A549 (cell line): ENCODE data around the gene DGKD.

Experiments used
- CBX8 ChIP-seq: fragments of 200-600 bp; sonication (generic); IDR thresholded peaks from 2 replicates; pipeline ENCODE4 v1.6.1; 2016
- CHD4 ChIP-seq: fragments of 200-600 bp; sonication (generic); IDR thresholded peaks from 2 replicates; pipeline ENCODE4 v1.6.1; 2016; ENCODE audit warnings: antibody characterized with exemption, mild to moderate bottlenecking, borderline replicate concordance
- FOSL2 ChIP-seq, 2 experiments: fragments of 450-650 bp in 1 of 2; fragments of >200 bp in 1 of 2; sonication (Bioruptor Twin) in 1 of 2; formaldehyde crosslinking; IDR thresholded peaks; 2 replicates each; pipeline versions ENCODE4 v1.5.0 to v1.6.1; 2016 to 2020; ENCODE audit warnings: mild to moderate bottlenecking in 1 of 2, moderate library complexity in 1 of 2
- SMC3 ChIP-seq: fragments of >200 bp; sonication (Bioruptor Twin); formaldehyde crosslinking; IDR thresholded peaks from 3 replicates; pipeline ENCODE4 v1.6.1; 2018; ENCODE audit warnings: inconsistent platforms
- TF ChIP-seq, protein P1 (sequence below): fragments of >200 bp; sonication (Bioruptor Twin); formaldehyde crosslinking; IDR thresholded peaks from 3 replicates; pipeline ENCODE4 v1.5.1; 2016

- no peak for TF ChIP-seq FOSL2 (IDR thresholded peaks at IDR 0.05)
- no peak for TF ChIP-seq FOSL2 (CRISPR knock-in tag; IDR thresholded peaks at IDR 0.05)
- TF ChIP-seq, protein P1, sequence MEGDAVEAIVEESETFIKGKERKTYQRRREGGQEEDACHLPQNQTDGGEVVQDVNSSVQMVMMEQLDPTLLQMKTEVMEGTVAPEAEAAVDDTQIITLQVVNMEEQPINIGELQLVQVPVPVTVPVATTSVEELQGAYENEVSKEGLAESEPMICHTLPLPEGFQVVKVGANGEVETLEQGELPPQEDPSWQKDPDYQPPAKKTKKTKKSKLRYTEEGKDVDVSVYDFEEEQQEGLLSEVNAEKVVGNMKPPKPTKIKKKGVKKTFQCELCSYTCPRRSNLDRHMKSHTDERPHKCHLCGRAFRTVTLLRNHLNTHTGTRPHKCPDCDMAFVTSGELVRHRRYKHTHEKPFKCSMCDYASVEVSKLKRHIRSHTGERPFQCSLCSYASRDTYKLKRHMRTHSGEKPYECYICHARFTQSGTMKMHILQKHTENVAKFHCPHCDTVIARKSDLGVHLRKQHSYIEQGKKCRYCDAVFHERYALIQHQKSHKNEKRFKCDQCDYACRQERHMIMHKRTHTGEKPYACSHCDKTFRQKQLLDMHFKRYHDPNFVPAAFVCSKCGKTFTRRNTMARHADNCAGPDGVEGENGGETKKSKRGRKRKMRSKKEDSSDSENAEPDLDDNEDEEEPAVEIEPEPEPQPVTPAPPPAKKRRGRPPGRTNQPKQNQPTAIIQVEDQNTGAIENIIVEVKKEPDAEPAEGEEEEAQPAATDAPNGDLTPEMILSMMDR: no peak
- TF ChIP-seq CHD4: no peak
- TF ChIP-seq SMC3: no peak
- TF ChIP-seq CBX8: no peak
Observed at GRCh38 chr2:233351423-233351822, 2.9 kb upstream of the DGKD start.
